NB4 (cell line): ENCODE measurements around the gene CARD9.

Experiments
- DNase-seq: peaks from one replicate; pipeline ENCODE4 v3.0.0; 2010; ENCODE audit warnings: low read depth
- H3K4me3 ChIP-seq: one replicate; pipeline ENCODE4 v1.5.1; 2011; ENCODE audit warnings: mild to moderate bottlenecking, low read depth, low read length, moderate library complexity
- MYC ChIP-seq: IDR thresholded peaks from 2 replicates; pipeline ENCODE4 v1.6.1; 2011; ENCODE audit warnings: low read depth, low read length
- POLR2A ChIP-seq: IDR thresholded peaks from 2 replicates; pipeline ENCODE4 v1.6.1; 2011; ENCODE audit warnings: mild to moderate bottlenecking; ENCODE audit not compliant: insufficient read length; ENCODE audit errors: extremely low read depth
- TF ChIP-seq, protein P1 (sequence below): IDR thresholded peaks from one replicate; pipeline ENCODE4 v1.5.1; 2012; ENCODE audit warnings: low read depth, low read length
- TF ChIP-seq, protein P2 (sequence below): IDR thresholded peaks from 2 replicates; pipeline ENCODE4 v1.6.1; 2011; ENCODE audit warnings: low read depth, low read length

Gene CARD9

GRCh38 chr9:136387217-136387616 lies 13.7 kb upstream of the CARD9 start:
- DNase-seq, result no peak
- TF ChIP-seq, protein P1, sequence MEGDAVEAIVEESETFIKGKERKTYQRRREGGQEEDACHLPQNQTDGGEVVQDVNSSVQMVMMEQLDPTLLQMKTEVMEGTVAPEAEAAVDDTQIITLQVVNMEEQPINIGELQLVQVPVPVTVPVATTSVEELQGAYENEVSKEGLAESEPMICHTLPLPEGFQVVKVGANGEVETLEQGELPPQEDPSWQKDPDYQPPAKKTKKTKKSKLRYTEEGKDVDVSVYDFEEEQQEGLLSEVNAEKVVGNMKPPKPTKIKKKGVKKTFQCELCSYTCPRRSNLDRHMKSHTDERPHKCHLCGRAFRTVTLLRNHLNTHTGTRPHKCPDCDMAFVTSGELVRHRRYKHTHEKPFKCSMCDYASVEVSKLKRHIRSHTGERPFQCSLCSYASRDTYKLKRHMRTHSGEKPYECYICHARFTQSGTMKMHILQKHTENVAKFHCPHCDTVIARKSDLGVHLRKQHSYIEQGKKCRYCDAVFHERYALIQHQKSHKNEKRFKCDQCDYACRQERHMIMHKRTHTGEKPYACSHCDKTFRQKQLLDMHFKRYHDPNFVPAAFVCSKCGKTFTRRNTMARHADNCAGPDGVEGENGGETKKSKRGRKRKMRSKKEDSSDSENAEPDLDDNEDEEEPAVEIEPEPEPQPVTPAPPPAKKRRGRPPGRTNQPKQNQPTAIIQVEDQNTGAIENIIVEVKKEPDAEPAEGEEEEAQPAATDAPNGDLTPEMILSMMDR, result no peak
- no peak for TF ChIP-seq POLR2A
- TF ChIP-seq, protein P2, sequence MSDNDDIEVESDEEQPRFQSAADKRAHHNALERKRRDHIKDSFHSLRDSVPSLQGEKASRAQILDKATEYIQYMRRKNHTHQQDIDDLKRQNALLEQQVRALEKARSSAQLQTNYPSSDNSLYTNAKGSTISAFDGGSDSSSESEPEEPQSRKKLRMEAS, result no peak
- no peak for TF ChIP-seq MYC
- no peak overlapping the region for H3K4me3 ChIP-seq

- peak; percentile 93 for DNase-seq
- TF ChIP-seq, protein P1, result no peak
- TF ChIP-seq MYC (peak; percentile 88), POLR2A (no peak)
- TF ChIP-seq, protein P2, result peak; percentile 90
- no peak overlapping the region for H3K4me3 ChIP-seq
Measured at GRCh38 chr9:136386018-136386417, 12.5 kb upstream of the CARD9 start.

DNA sequence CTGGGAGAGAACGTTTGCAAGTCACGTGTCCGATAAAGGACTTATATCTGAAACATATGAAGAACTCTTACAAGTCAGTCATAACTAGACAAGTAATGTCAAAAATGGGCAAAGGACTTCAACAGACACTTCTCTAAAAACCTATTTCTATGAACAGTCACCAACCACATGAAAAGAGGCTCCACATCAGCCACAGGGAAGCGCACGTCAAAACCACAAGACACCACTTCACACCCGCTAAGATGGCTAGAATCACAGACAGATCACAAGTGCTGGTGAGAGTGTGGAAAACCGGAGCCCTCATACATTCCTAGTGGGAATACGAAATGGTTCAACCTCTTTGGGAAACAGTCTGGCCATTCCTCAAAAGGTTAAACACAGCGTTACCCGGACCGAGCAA lies 11.5 kb upstream of the CARD9 start:
- TF ChIP-seq, protein P1, result no peak
- TF ChIP-seq POLR2A (no peak), MYC (no peak)
- DNase-seq, result peak; percentile 37
- H3K4me3 ChIP-seq, result no peak overlapping the region

DNA sequence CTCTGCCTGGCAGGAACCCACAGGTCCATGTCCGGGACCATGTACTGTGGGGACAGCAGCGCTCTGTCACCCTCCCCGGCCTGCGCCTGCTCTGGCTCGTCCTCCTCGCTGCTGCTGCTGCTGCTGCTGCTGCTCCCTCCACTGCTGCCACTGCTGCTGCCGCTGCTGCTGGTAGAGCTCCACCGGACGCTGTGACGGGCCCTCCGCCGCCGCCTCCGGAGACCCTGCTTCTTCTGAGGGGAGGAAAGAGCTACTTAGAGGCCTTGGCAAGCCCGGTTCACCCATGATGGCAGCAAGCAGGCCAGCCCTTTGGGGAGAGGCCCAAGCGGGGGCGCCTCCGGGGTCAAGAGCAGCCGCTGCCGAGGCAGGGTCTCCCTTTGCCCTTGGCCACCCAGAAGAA lies 10.0 kb upstream of the CARD9 start:
- H3K4me3 ChIP-seq, result no peak overlapping the region

DNA sequence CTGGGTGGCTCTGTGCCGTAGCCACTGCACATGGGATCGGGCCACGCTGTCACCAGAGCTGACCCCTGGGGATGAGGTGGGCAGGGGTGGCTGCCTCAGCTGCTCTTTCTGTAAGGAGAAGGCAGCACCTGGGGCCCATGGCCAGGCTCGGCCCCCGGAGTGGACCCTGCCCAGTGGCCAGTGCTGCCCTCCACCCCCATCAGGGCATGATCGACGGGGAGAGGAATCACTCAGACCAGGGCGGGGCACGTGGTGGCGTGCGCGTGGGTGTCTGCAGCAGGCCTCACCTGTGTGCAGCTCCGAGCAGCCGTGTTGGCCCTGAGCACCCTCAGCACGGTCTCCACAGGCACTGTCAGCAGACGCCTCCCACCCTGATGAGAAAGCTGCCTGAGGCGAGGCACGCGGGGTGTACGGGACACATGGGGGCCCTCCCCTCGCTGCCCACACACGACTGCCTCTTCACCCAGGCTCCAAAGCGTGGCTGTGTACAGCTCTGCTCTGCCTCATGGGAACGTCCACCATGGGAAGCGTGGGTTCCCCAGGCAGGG lies 8.6 kb upstream of the CARD9 start:
- TF ChIP-seq, protein P2, result no peak
- TF ChIP-seq, protein P1, result no peak
- no peak for TF ChIP-seq MYC
- no peak for TF ChIP-seq POLR2A
- no peak overlapping the region for H3K4me3 ChIP-seq
- DNase-seq, result no peak

More for the DNA sequence above, 10.0 kb upstream of the CARD9 start:
- TF ChIP-seq, protein P2, result no peak
- TF ChIP-seq, protein P1, result no peak
- no peak for TF ChIP-seq POLR2A
- no peak for TF ChIP-seq MYC
- no peak for DNase-seq

DNA sequence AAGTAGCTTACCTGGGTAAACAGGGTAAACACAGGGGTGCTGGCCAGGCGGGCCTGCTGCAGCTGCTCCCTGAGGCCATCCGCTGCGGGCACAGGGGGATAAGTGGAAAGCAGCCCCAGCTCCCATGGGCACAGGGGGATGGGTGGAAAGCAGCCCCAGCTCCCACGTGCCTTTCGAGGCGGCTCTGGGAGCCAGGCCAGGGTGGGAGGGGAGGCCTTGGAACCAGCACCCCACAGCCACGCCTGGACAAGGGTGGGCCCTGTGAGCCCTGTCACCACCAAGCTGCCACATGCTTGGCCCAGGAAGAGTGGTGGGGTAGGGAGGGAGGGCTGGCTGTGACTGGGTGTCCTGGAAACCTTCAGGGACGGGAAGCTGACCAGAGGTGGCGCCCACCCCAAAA lies 7.8 kb upstream of the CARD9 start:
- TF ChIP-seq MYC (no peak), POLR2A (no peak)
- TF ChIP-seq, protein P2, result no peak
- TF ChIP-seq, protein P1, result no peak
- DNase-seq, result no peak
- no peak overlapping the region for H3K4me3 ChIP-seq
